ENCODE results near the gene CAPN12. TPM values are rescaled to one million over a fixed set of nuclear protein-coding genes. Genes with fewer than 3 reads are reported as not detected.
A peak's percentile ranks its signal among the peaks of the same experiment; 100 is the strongest.

CAPN12 gene
- total RNA-seq, 2 donors from 2014 or later = 5.2 to 5.7 TPM

DNA sequence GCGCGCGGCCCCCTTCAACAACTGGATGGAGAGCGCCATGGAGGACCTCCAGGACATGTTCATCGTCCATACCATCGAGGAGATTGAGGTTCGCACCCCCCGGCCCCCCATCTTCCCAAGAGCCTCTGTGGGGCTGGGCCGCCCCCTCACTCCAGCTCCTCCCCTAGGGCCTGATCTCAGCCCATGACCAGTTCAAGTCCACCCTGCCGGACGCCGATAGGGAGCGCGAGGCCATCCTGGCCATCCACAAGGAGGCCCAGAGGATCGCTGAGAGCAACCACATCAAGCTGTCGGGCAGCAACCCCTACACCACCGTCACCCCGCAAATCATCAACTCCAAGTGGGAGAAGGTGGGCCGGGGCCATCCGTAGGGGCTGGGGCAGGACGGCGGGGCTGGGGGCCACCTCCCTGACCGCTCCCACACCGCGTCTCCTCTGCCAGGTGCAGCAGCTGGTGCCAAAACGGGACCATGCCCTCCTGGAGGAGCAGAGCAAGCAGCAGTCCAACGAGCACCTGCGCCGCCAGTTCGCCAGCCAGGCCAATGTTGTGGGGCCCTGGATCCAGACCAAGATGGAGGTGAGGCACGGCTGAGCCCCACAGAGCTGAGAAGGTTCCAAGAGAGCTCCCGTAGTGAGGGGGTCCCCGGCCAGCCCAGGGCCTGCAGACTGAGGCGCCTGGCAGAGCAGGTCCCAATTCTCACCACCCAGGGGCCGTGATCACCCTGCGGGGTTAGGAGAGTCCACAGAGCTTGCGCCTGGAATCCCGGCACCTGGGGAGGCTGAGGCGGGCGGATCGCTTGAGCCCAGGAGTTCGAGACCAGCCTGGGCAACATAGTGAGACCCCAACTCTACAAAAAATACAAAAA lies 20.1 kb downstream of the CAPN12 start:
- no peak overlapping the region for H3K9ac ChIP-seq (ENCODE audit: low read depth in 2 of 2, low read length in 2 of 2)
- intact Hi-C loops (cut with DNase I) = no loop called here
- H3K4me3 ChIP-seq = no peak overlapping the region
- no peak overlapping the region for H3K27ac ChIP-seq
- no peak for DNase-seq
- TF ChIP-seq, protein P1, sequence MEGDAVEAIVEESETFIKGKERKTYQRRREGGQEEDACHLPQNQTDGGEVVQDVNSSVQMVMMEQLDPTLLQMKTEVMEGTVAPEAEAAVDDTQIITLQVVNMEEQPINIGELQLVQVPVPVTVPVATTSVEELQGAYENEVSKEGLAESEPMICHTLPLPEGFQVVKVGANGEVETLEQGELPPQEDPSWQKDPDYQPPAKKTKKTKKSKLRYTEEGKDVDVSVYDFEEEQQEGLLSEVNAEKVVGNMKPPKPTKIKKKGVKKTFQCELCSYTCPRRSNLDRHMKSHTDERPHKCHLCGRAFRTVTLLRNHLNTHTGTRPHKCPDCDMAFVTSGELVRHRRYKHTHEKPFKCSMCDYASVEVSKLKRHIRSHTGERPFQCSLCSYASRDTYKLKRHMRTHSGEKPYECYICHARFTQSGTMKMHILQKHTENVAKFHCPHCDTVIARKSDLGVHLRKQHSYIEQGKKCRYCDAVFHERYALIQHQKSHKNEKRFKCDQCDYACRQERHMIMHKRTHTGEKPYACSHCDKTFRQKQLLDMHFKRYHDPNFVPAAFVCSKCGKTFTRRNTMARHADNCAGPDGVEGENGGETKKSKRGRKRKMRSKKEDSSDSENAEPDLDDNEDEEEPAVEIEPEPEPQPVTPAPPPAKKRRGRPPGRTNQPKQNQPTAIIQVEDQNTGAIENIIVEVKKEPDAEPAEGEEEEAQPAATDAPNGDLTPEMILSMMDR (IDR thresholded peaks at IDR 0.05) = no peak
- peaks cover 78% of the 10 kb centered on the region for H3K36me3 ChIP-seq
- H3K4me1 ChIP-seq = no peaks in the 10 kb centered on the region
- no peaks in the 10 kb centered on the region for H3K9me3 ChIP-seq
- no peaks in the 10 kb centered on the region for H3K27me3 ChIP-seq

DNA sequence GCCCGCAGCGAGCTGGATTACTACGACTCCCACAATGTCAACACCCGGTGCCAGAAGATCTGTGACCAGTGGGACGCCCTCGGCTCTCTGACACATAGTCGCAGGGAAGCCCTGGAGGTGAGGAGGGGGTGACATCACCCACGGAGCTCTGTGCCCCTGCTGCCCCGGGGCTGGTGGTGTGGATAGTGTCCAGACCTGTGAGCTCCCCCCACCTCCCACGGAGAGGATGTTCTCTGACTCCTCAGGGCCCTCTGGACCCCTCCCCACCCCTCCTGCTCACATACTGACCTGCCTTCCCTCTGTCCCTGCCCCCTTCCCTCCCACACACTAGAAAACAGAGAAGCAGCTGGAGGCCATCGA lies 20.7 kb downstream of the CAPN12 start:
- Histone ChIP-seq H3K4me3 (no peak overlapping the region), H3K27ac (no peak overlapping the region), H3K4me1 (no peaks in the 10 kb centered on the region), H3K36me3 (peaks cover 82% of the 10 kb centered on the region), H3K9ac (ENCODE audit: low read depth in 2 of 2, low read length in 2 of 2) (no peak overlapping the region), H3K9me3 (no peaks in the 10 kb centered on the region), H3K27me3 (no peaks in the 10 kb centered on the region)
- DNase-seq = no peak
- TF ChIP-seq, protein P1 (IDR thresholded peaks at IDR 0.05) = no peak
- intact Hi-C loops (cut with DNase I) = no loop called here

DNA sequence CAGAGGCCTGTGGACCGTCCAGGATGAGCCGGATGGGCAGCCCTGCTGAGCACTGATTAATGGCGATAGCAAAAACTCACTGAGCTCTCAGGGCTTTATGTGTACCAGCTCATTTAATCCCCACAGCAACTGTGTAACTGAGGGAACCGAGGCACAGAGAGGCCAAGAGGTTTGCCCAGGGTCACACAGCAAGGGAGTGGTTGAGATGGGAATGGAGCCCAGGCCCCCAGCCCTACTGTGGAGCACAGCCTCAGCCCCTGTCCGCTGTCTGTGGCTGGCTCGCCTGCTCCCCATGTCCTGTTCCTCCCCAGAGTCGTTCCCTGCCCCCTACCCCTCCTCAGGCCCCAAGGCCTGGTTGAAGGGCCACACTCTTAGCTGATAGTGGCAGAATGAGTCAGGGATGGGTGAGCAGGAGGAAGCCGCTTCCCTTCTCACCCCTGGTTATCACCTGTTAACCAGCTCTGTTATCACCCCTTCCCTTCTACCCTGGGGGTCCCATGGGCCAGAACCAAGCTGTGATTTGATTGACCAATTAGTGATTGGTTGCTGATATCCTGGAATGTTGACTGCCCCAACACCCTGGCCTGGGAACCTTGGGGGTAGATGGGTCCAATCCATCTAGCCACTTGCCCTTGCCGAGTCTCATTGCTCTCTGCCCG lies 21.2 kb downstream of the CAPN12 start:
- Histone ChIP-seq H3K27me3 (no peaks in the 10 kb centered on the region), H3K9me3 (no peaks in the 10 kb centered on the region), H3K4me1 (no peaks in the 10 kb centered on the region), H3K9ac (ENCODE audit: low read depth in 2 of 2, low read length in 2 of 2) (no peak overlapping the region), H3K27ac (no peak overlapping the region), H3K4me3 (no peak overlapping the region), H3K36me3 (peaks cover 83% of the 10 kb centered on the region)
- no peak for DNase-seq
- intact Hi-C loops (cut with DNase I) = no loop called here
- TF ChIP-seq, protein P1 (IDR thresholded peaks at IDR 0.05) = no peak

DNA sequence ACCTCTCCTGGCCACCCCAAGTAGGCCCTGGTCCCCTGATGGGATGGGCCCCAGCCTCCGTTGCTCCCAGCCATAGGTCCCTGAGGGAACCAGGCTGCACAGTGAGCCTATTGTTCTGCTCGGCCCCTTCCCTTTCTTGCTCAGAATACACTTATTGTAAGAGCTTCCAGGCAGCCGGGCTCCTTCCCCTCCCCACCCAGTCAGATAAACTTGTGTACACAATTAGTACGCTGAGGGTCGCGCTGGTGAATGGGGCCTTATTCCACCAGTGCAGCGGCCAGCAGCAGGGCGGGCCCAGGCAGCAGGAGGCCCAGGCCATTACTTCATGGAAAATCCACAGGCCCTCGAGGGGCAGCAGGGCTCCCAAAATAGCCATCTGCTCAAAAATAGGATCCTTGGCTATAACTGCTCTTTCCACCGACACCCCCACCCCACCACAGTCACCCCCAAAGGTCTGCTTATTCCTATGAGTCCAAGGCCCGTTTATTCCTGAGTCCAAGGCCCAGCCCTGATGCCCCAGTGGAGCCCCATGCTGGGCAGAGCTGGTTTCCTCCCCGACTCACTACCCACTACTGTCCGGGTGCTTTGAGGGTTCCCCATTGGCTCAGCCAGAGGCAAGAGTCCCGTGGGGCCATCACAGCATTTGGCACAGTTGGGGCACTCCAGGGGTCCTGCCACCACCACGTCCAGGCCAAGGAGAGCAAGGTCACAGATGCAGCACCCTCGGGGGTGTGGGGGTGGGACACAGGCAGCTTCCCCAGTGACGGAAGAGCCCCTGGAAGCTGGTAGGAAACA lies 22.1 kb downstream of the CAPN12 start:
- Histone ChIP-seq H3K27ac (no peak overlapping the region), H3K4me3 (no peak overlapping the region), H3K4me1 (no peaks in the 10 kb centered on the region), H3K36me3 (peaks cover 88% of the 10 kb centered on the region), H3K27me3 (no peaks in the 10 kb centered on the region), H3K9me3 (no peaks in the 10 kb centered on the region), H3K9ac (ENCODE audit: low read depth in 2 of 2, low read length in 2 of 2) (peak overlapping the region in 1 of 2 donors; percentile 19)
- no peak for DNase-seq
- TF ChIP-seq, protein P1 (IDR thresholded peaks at IDR 0.05) = no peak
- intact Hi-C loops (cut with DNase I) = no loop called here

DNA sequence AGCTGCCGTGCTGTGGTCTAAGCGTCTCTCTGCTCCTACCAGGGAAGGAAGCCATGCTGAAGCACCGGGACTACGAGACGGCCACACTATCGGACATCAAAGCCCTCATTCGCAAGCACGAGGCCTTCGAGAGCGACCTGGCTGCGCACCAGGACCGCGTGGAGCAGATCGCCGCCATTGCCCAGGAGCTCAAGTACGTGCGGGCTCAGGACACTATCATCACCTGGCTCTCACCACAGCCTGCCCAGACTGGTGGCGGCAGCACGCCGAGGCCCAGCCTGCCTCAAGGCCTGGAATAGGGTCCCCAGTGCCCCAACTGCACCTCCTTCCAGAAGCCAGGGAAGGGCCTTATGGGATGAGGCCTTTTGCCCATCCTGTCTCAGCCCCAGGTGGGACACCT lies 22.8 kb downstream of the CAPN12 start:
- TF ChIP-seq, protein P1 (IDR thresholded peaks at IDR 0.05) = no peak
- intact Hi-C loops (cut with DNase I) = no loop called here
- DNase-seq = no peak
- H3K27me3 ChIP-seq = no peaks in the 10 kb centered on the region
- peak overlapping the region in 1 of 2 donors; percentile 19 for H3K9ac ChIP-seq (ENCODE audit: low read depth in 2 of 2, low read length in 2 of 2)
- H3K36me3 ChIP-seq = peaks cover 86% of the 10 kb centered on the region
- no peak overlapping the region for H3K4me3 ChIP-seq
- H3K9me3 ChIP-seq = no peaks in the 10 kb centered on the region
- no peaks in the 10 kb centered on the region for H3K4me1 ChIP-seq
- H3K27ac ChIP-seq = no peak overlapping the region
